ENCODE results near the gene CCDC92B.
"Not testable (repeated sequence)": the region's sequence is repeated elsewhere in the genome, so short reads cannot be mapped to it uniquely, and the experiment has no call there.

DNA sequence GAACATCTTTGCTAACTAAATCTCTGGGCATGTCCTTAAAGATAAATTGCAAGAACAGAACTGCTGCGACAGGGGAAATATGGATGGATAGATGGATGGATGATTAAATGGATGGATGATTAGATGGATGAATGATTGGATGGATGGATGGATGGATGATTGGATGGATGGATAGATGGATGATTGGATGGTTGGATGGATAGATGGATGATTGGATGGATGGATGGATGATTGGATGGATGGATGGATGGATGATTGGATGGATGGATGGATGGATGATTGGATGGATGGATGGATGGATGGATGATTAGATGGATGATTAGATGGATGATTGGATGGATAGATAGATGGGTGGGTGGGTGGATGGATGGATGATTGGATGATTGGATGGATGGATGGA lies 70.2 kb downstream of the CCDC92B start:
- TF ChIP-seq, protein P1, sequence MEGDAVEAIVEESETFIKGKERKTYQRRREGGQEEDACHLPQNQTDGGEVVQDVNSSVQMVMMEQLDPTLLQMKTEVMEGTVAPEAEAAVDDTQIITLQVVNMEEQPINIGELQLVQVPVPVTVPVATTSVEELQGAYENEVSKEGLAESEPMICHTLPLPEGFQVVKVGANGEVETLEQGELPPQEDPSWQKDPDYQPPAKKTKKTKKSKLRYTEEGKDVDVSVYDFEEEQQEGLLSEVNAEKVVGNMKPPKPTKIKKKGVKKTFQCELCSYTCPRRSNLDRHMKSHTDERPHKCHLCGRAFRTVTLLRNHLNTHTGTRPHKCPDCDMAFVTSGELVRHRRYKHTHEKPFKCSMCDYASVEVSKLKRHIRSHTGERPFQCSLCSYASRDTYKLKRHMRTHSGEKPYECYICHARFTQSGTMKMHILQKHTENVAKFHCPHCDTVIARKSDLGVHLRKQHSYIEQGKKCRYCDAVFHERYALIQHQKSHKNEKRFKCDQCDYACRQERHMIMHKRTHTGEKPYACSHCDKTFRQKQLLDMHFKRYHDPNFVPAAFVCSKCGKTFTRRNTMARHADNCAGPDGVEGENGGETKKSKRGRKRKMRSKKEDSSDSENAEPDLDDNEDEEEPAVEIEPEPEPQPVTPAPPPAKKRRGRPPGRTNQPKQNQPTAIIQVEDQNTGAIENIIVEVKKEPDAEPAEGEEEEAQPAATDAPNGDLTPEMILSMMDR (IDR thresholded peaks at IDR 0.05; ENCODE audit: low read depth, low read length, poor library complexity, severe bottlenecking) = not testable (repeated sequence)
- TF ChIP-seq EZH2phosphoT487 (IDR thresholded peaks at IDR 0.05; ENCODE audit: borderline replicate concordance, low read length) = not testable (repeated sequence)

All from DOHH2 (cell line).